Activated CD4-positive, alpha-beta memory T cell treated with anti-CD3 and anti-CD28 coated beads for 36 hours (primary cell): ENCODE data around the gene MVB12B. TPM values are rescaled to one million over a fixed set of nuclear protein-coding genes. Genes with fewer than 3 reads are reported as not detected.
"Not testable (repeated sequence)": the region's sequence is repeated elsewhere in the genome, so short reads cannot be mapped to it uniquely, and the experiment has no call there.

ENCODE experiments used
- CTCF ChIA-PET: fragments of 350-600 bp; sonication (Branson Sonifier 250); formaldehyde crosslinking; loops from one replicate; lab custom pipeline; 2021; ENCODE audit warnings: antibody characterized with exemption, inconsistent platforms; lab: Charles Lee
- POLR2A ChIA-PET: fragments of 350-600 bp; sonication (Branson Sonifier 250); formaldehyde crosslinking; loops from one replicate; lab custom pipeline; 2021; ENCODE audit warnings: antibody characterized with exemption; lab: Charles Lee
- DNase-seq: peaks from one replicate; pipeline ENCODE4 v3.0.0-alpha.2; 2020
- H3K27ac Mint-ChIP-seq: one replicate; pipeline ENCODE4 v1.8.0; 2021; ENCODE audit warnings: mixed read lengths
- H3K27me3 Mint-ChIP-seq: one replicate; pipeline ENCODE4 v1.8.0; 2021; ENCODE audit warnings: mixed read lengths
- H3K36me3 Mint-ChIP-seq: one replicate; pipeline ENCODE4 v1.8.0; 2021; ENCODE audit warnings: mixed read lengths
- H3K4me1 Mint-ChIP-seq: one replicate; pipeline ENCODE4 v1.8.0; 2021; ENCODE audit warnings: low read depth, mixed read lengths
- H3K4me3 Mint-ChIP-seq: one replicate; pipeline ENCODE4 v1.8.0; 2021; ENCODE audit warnings: mild to moderate bottlenecking, mixed read lengths
- H3K9me3 Mint-ChIP-seq: one replicate; pipeline ENCODE4 v1.8.0; 2021; ENCODE audit warnings: mixed read lengths
- intact Hi-C: fragments of 100-400 bp; cut with micrococcal nuclease; formaldehyde crosslinking; loops from one replicate; pipeline ENCODE4 v1.15.1; 2023
- total RNA-seq, 2 experiments: library from RNA; stranded (reverse); gene quantifications; one replicate each; pipeline ENCODE4 v1.2.3, GENCODE V29; 2021

Gene MVB12B
- total RNA-seq, 2 experiments from 2014 or later = 1.1 to 1.4 TPM

- Mint-ChIP-seq H3K27ac (no peak overlapping the region), H3K36me3 (no peaks in the 10 kb centered on the region), H3K27me3 (peaks cover 12% of the 10 kb centered on the region), H3K4me1 (no peaks in the 10 kb centered on the region), H3K4me3 (no peak overlapping the region), H3K9me3 (no peaks in the 10 kb centered on the region)
- no peak for DNase-seq
- intact Hi-C loops = no loop called here
- ChIA-PET POLR2A (no interaction called here), CTCF (interaction anchor here (0.6 to 2.3 kb wide), 4 partner anchors 12 to 52 kb away, joined by 3 to 11 read pairs (median 4); no protein-coding TSS in a partner anchor)
These were observed 216.9 kb downstream of the MVB12B start for GRCh38 chr9:126543490-126543889.

GRCh38 chr9:126545106-126545505, 218.5 kb downstream of the MVB12B start:
- H3K9me3 Mint-ChIP-seq = no peaks in the 10 kb centered on the region
- POLR2A ChIA-PET = no interaction called here
- DNase-seq = no peak
- intact Hi-C loops = no loop called here
- peaks cover 3% of the 10 kb centered on the region for H3K27me3 Mint-ChIP-seq
- H3K36me3 Mint-ChIP-seq = no peaks in the 10 kb centered on the region
- H3K4me3 Mint-ChIP-seq = no peak overlapping the region
- no peaks in the 10 kb centered on the region for H3K4me1 Mint-ChIP-seq
- H3K27ac Mint-ChIP-seq = no peak overlapping the region
- CTCF ChIA-PET = interaction anchor here (2.3 kb wide), 1 partner anchor 13 kb away, joined by 11 read pairs; no protein-coding TSS in a partner anchor

- CTCF ChIA-PET = interaction anchor here (1.1 kb wide), 1 partner anchor 12 kb away, joined by 3 read pairs; no protein-coding TSS in a partner anchor
- H3K4me3 Mint-ChIP-seq = no peak overlapping the region
- POLR2A ChIA-PET = no interaction called here
- no peak for DNase-seq
- peaks cover 1% of the 10 kb centered on the region for H3K27me3 Mint-ChIP-seq
- H3K27ac Mint-ChIP-seq = no peak overlapping the region
- intact Hi-C loops = no loop called here
- H3K36me3 Mint-ChIP-seq = no peaks in the 10 kb centered on the region
- H3K9me3 Mint-ChIP-seq = no peaks in the 10 kb centered on the region
- no peaks in the 10 kb centered on the region for H3K4me1 Mint-ChIP-seq
These were observed 219.4 kb downstream of the MVB12B start for GRCh38 chr9:126546036-126546435.

- Mint-ChIP-seq H3K27ac (no peak overlapping the region), H3K9me3 (no peaks in the 10 kb centered on the region), H3K4me1 (no peaks in the 10 kb centered on the region), H3K27me3 (no peaks in the 10 kb centered on the region), H3K36me3 (no peaks in the 10 kb centered on the region), H3K4me3 (no peak overlapping the region)
- ChIA-PET CTCF (interaction anchor here (1.2 to 1.3 kb wide), 2 partner anchors 9 to 49 kb away, joined by 3 to 4 read pairs; no protein-coding TSS in a partner anchor), POLR2A (no interaction called here)
- intact Hi-C loops = no loop called here
- DNase-seq = no peak
These were observed 221.7 kb downstream of the MVB12B start for GRCh38 chr9:126548312-126548711.

GRCh38 chr9:126549246-126550006, 222.8 kb downstream of the MVB12B start:
- H3K27ac Mint-ChIP-seq = no peak overlapping the region
- POLR2A ChIA-PET = interaction anchor here (0.6 kb wide), 1 partner anchor 353 kb away, joined by 3 read pairs; no protein-coding TSS in a partner anchor
- H3K4me3 Mint-ChIP-seq = no peak overlapping the region
- intact Hi-C loops = no loop called here
- no peaks in the 10 kb centered on the region for H3K4me1 Mint-ChIP-seq
- no peaks in the 10 kb centered on the region for H3K27me3 Mint-ChIP-seq
- CTCF ChIA-PET = interaction anchor here (0.9 to 1.3 kb wide), 3 partner anchors 8 to 58 kb away, joined by 4 to 5 read pairs (median 4); no protein-coding TSS in a partner anchor
- H3K9me3 Mint-ChIP-seq = no peaks in the 10 kb centered on the region
- DNase-seq = no peak
- no peaks in the 10 kb centered on the region for H3K36me3 Mint-ChIP-seq

GRCh38 chr9:126550891-126551351, 224.3 kb downstream of the MVB12B start:
- no peaks in the 10 kb centered on the region for H3K27me3 Mint-ChIP-seq
- ChIA-PET CTCF (interaction anchor here (0.6 to 14.2 kb wide), 3 partner anchors 51 to 1556 kb away, joined by 3 to 401 read pairs (median 3); no protein-coding TSS in a partner anchor), POLR2A (no interaction called here)
- H3K27ac Mint-ChIP-seq = no peak overlapping the region
- H3K9me3 Mint-ChIP-seq = no peaks in the 10 kb centered on the region
- no peak overlapping the region for H3K4me3 Mint-ChIP-seq
- intact Hi-C loops = no loop called here
- H3K4me1 Mint-ChIP-seq = no peaks in the 10 kb centered on the region
- no peaks in the 10 kb centered on the region for H3K36me3 Mint-ChIP-seq
- no peak for DNase-seq

- Mint-ChIP-seq H3K4me3 (no peak overlapping the region), H3K9me3 (no peaks in the 10 kb centered on the region), H3K27me3 (no peaks in the 10 kb centered on the region), H3K4me1 (no peaks in the 10 kb centered on the region), H3K36me3 (no peaks in the 10 kb centered on the region), H3K27ac (no peak overlapping the region)
- DNase-seq = no peak
- POLR2A ChIA-PET = no interaction called here
- CTCF ChIA-PET = interaction anchor here (0.6 to 14.2 kb wide), 3 partner anchors 52 to 1557 kb away, joined by 3 to 401 read pairs (median 3); no protein-coding TSS in a partner anchor
- intact Hi-C loops = no loop called here
These were observed 225.2 kb downstream of the MVB12B start for GRCh38 chr9:126551812-126552211.

- no peaks in the 10 kb centered on the region for H3K9me3 Mint-ChIP-seq
- DNase-seq = no peak
- ChIA-PET CTCF (interaction anchor here (1.0 to 14.2 kb wide), 3 partner anchors 42 to 62 kb away, joined by 3 to 401 read pairs (median 111); no protein-coding TSS in a partner anchor), POLR2A (interaction anchor here (1.1 kb wide), 1 partner anchor 43 kb away, joined by 3 read pairs; no protein-coding TSS in a partner anchor)
- H3K4me3 Mint-ChIP-seq = no peak overlapping the region
- intact Hi-C loops = no loop called here
- H3K27me3 Mint-ChIP-seq = peaks cover 10% of the 10 kb centered on the region
- H3K4me1 Mint-ChIP-seq = no peaks in the 10 kb centered on the region
- H3K27ac Mint-ChIP-seq = no peak overlapping the region
- no peaks in the 10 kb centered on the region for H3K36me3 Mint-ChIP-seq
These were observed 227.7 kb downstream of the MVB12B start for GRCh38 chr9:126554292-126554691.

- H3K4me3 Mint-ChIP-seq, H3K4me1 Mint-ChIP-seq, H3K9me3 Mint-ChIP-seq, H3K36me3 Mint-ChIP-seq, H3K27ac Mint-ChIP-seq, DNase-seq: not testable (repeated sequence)
- ChIA-PET CTCF (interaction anchor here (0.6 to 14.2 kb wide), 4 partner anchors 11 to 205 kb away, joined by 3 to 401 read pairs (median 57); no protein-coding TSS in a partner anchor), POLR2A (interaction anchor here (1.1 kb wide), 1 partner anchor 45 kb away, joined by 3 read pairs; no protein-coding TSS in a partner anchor)
- intact Hi-C loops = loop anchor here (5.0 kb wide), 1 partner anchor 38 kb away; no protein-coding TSS in a partner anchor
- peaks cover 17% of the 10 kb centered on the region for H3K27me3 Mint-ChIP-seq
These were observed 228.8 kb downstream of the MVB12B start for GRCh38 chr9:126555421-126555820.
